Endothelial cell of hepatic sinusoid (primary cell): ENCODE data around the gene ASB4.
"Not testable (repeated sequence)": the region's sequence is repeated elsewhere in the genome, so short reads cannot be mapped to it uniquely, and the experiment has no call there.

ENCODE experiments used
- in situ Hi-C: cut with HindIII; loops from 2 replicates; pipeline ENCODE4 v1.10.0; 2017; ENCODE audit warnings: low sequenced_read_pairs

The ASB4 gene

GRCh38 chr7:95485391-95486123, at the start of gene ASB4:
TSS of gene ASB4 (plus strand) at chr7:95485943. CDS start at chr7:95485972, 29 bp downstream.
- in situ Hi-C loops = no loop called here

- in situ Hi-C loops = no loop called here
Observed at GRCh38 chr7:95436407-95436806, 49.3 kb upstream of the ASB4 start.

GRCh38 chr7:95440394-95441038, 45.2 kb upstream of the ASB4 start:
- in situ Hi-C loops = no loop called here

- in situ Hi-C loops = no loop called here
Observed at GRCh38 chr7:95441042-95441823, 44.5 kb upstream of the ASB4 start.

- in situ Hi-C loops = no loop called here
Observed at GRCh38 chr7:95444796-95445195, 40.9 kb upstream of the ASB4 start.

- in situ Hi-C loops = no loop called here
Observed at GRCh38 chr7:95446618-95447017, 39.1 kb upstream of the ASB4 start.

GRCh38 chr7:95454438-95455045, 31.2 kb upstream of the ASB4 start:
- in situ Hi-C loops = no loop called here

GRCh38 chr7:95457947-95458346, 27.8 kb upstream of the ASB4 start:
- in situ Hi-C loops = no loop called here

- in situ Hi-C loops = not testable (repeated sequence)
Observed at GRCh38 chr7:95460653-95461052, 25.1 kb upstream of the ASB4 start.

GRCh38 chr7:95467912-95468607, 17.7 kb upstream of the ASB4 start:
- in situ Hi-C loops = no loop called here

GRCh38 chr7:95469187-95469586, 16.6 kb upstream of the ASB4 start:
- in situ Hi-C loops = no loop called here

GRCh38 chr7:95469848-95470247, 15.9 kb upstream of the ASB4 start:
- in situ Hi-C loops = no loop called here

GRCh38 chr7:95470452-95470851, 15.3 kb upstream of the ASB4 start:
- in situ Hi-C loops = no loop called here

- in situ Hi-C loops = no loop called here
Observed at GRCh38 chr7:95471071-95471470, 14.7 kb upstream of the ASB4 start.

GRCh38 chr7:95472581-95473161, 13.1 kb upstream of the ASB4 start:
- in situ Hi-C loops = no loop called here

- in situ Hi-C loops = no loop called here
Observed at GRCh38 chr7:95473276-95473985, 12.3 kb upstream of the ASB4 start.

- in situ Hi-C loops = no loop called here
Observed at GRCh38 chr7:95476072-95476847, 9.5 kb upstream of the ASB4 start.

GRCh38 chr7:95476904-95477594, 8.7 kb upstream of the ASB4 start:
- in situ Hi-C loops = no loop called here
